DND-41 (cell line): ENCODE results near the gene ADTRP.

ENCODE experiments used
- ATAC-seq: fragments of 200-7000 bp; cut with Tn5 transposase; 3 replicates; pipeline ENCODE4 v1.9.1; 2021; ENCODE audit warnings: low read depth; ENCODE audit not compliant: insufficient read depth
- DNase-seq: peaks from one replicate; pipeline ENCODE4 v3.0.0-alpha.2; 2020
- H2AFZ ChIP-seq: 2 replicates; pipeline ENCODE4 v1.6.0; 2012; ENCODE audit warnings: low read depth, low read length
- H3K27ac ChIP-seq: 2 replicates; pipeline ENCODE4 v1.5.1; 2012; ENCODE audit warnings: low read length, inconsistent platforms
- H3K27me3 ChIP-seq: fragments of 200-600 bp; sonication (generic); 2 replicates; pipeline ENCODE4 v1.6.0; 2012; ENCODE audit warnings: low read length, mild to moderate bottlenecking, inconsistent platforms; ENCODE audit not compliant: insufficient read depth, poor library complexity
- H3K36me3 ChIP-seq: 2 replicates; pipeline ENCODE4 v1.5.1; 2012; ENCODE audit warnings: low read length, inconsistent platforms; ENCODE audit not compliant: insufficient read depth
- H3K4me1 ChIP-seq: 2 replicates; pipeline ENCODE4 v1.5.1; 2012; ENCODE audit warnings: mild to moderate bottlenecking, low read length; ENCODE audit not compliant: insufficient read depth
- H3K4me2 ChIP-seq: 2 replicates; pipeline ENCODE4 v1.6.0; 2012; ENCODE audit warnings: mild to moderate bottlenecking, moderate library complexity, low read length, inconsistent platforms; ENCODE audit not compliant: insufficient read depth
- H3K4me3 ChIP-seq, 2 experiments: fragments of 200-600 bp in 1 of 2; shearing (Covaris generic) in 1 of 2; 2 replicates each; pipeline ENCODE4 v1.5.1; 2012 to 2016; ENCODE audit warnings: inconsistent platforms in 2 of 2, low read length in 2 of 2, mild to moderate bottlenecking in 2 of 2, low read depth in 1 of 2, moderate library complexity in 1 of 2
- H3K79me2 ChIP-seq: 2 replicates; pipeline ENCODE4 v1.6.0; 2012; ENCODE audit warnings: low read length, inconsistent platforms; ENCODE audit not compliant: insufficient read depth
- H3K9ac ChIP-seq: 2 replicates; pipeline ENCODE4 v1.6.0; 2012; ENCODE audit warnings: low read depth, mild to moderate bottlenecking, inconsistent platforms, low read length, moderate library complexity
- H3K9me3 ChIP-seq: 2 replicates; pipeline ENCODE4 v1.5.1; 2012; ENCODE audit warnings: low read length, moderate library complexity, mild to moderate bottlenecking, inconsistent platforms; ENCODE audit not compliant: insufficient read depth, severe bottlenecking
- H4K20me1 ChIP-seq: 2 replicates; pipeline ENCODE4 v1.6.0; 2012; ENCODE audit warnings: low read length; ENCODE audit not compliant: insufficient read depth
- CTCF ChIP-seq: IDR thresholded peaks from 2 replicates; pipeline ENCODE4 v1.5.1; 2012; ENCODE audit warnings: borderline replicate concordance, low read length, moderate library complexity, mild to moderate bottlenecking; ENCODE audit not compliant: poor library complexity, severe bottlenecking; ENCODE audit errors: extremely low read depth
- EZH2 ChIP-seq: IDR thresholded peaks from 3 replicates; pipeline ENCODE4 v1.6.1; 2012; ENCODE audit warnings: borderline replicate concordance, low read depth, mild to moderate bottlenecking, moderate library complexity, low read length, inconsistent platforms; ENCODE audit not compliant: severe bottlenecking

The ADTRP gene

GRCh38 chr6:11766589-11767450, 11.8 kb downstream of the ADTRP start:
- H3K9me3 ChIP-seq: no peaks in the 10 kb centered on the region
- no peaks in the 10 kb centered on the region for H3K4me1 ChIP-seq
- H3K27me3 ChIP-seq: no peaks in the 10 kb centered on the region
- H3K27ac ChIP-seq: no peak overlapping the region
- no peak overlapping the region for H3K4me3 ChIP-seq
- H3K79me2 ChIP-seq: no peaks in the 10 kb centered on the region
- no peaks in the 10 kb centered on the region for H3K36me3 ChIP-seq
- H4K20me1 ChIP-seq: no peaks in the 10 kb centered on the region
- ATAC-seq: no peak
- no peak for DNase-seq
- H3K9ac ChIP-seq: no peak overlapping the region
- TF ChIP-seq EZH2 (no peak), CTCF (no peak)
- no peak overlapping the region for H3K4me2 ChIP-seq
- H2AFZ ChIP-seq: no peak overlapping the region

GRCh38 chr6:11766043-11766442, 12.6 kb downstream of the ADTRP start:
- no peak overlapping the region for H2AFZ ChIP-seq
- H3K27me3 ChIP-seq: no peaks in the 10 kb centered on the region
- H3K79me2 ChIP-seq: no peaks in the 10 kb centered on the region
- H3K9me3 ChIP-seq: no peaks in the 10 kb centered on the region
- no peaks in the 10 kb centered on the region for H4K20me1 ChIP-seq
- no peak overlapping the region for H3K4me2 ChIP-seq
- H3K27ac ChIP-seq: no peak overlapping the region
- no peak for TF ChIP-seq CTCF
- no peak for TF ChIP-seq EZH2
- ATAC-seq: no peak
- no peaks in the 10 kb centered on the region for H3K4me1 ChIP-seq
- H3K9ac ChIP-seq: no peak overlapping the region
- H3K4me3 ChIP-seq: no peak overlapping the region
- DNase-seq: no peak
- H3K36me3 ChIP-seq: no peaks in the 10 kb centered on the region

- ATAC-seq: no peak
Measured at GRCh38 chr6:11764250-11764604, 14.4 kb downstream of the ADTRP start.

More at GRCh38 chr6:11764250-11764604, 14.4 kb downstream of the ADTRP start:
- no peaks in the 10 kb centered on the region for H3K27me3 ChIP-seq
- H3K27ac ChIP-seq: no peak overlapping the region
- no peak overlapping the region for H3K4me3 ChIP-seq
- H3K79me2 ChIP-seq: no peaks in the 10 kb centered on the region
- DNase-seq: no peak
- no peaks in the 10 kb centered on the region for H3K4me1 ChIP-seq
- H3K4me2 ChIP-seq: no peak overlapping the region
- H4K20me1 ChIP-seq: no peaks in the 10 kb centered on the region
- H2AFZ ChIP-seq: no peak overlapping the region
- no peak overlapping the region for H3K9ac ChIP-seq
- TF ChIP-seq CTCF (no peak), EZH2 (no peak)
- no peaks in the 10 kb centered on the region for H3K36me3 ChIP-seq
- H3K9me3 ChIP-seq: no peaks in the 10 kb centered on the region
